GM19193 (cell line): Measurements from ENCODE around the gene AK6.

ENCODE experiments used
- POLR2A ChIP-seq: IDR thresholded peaks from 4 replicates; pipeline ENCODE4 v1.6.1; 2011; ENCODE audit not compliant: insufficient read depth, insufficient read length; ENCODE audit errors: extremely low read depth

Gene AK6

DNA sequence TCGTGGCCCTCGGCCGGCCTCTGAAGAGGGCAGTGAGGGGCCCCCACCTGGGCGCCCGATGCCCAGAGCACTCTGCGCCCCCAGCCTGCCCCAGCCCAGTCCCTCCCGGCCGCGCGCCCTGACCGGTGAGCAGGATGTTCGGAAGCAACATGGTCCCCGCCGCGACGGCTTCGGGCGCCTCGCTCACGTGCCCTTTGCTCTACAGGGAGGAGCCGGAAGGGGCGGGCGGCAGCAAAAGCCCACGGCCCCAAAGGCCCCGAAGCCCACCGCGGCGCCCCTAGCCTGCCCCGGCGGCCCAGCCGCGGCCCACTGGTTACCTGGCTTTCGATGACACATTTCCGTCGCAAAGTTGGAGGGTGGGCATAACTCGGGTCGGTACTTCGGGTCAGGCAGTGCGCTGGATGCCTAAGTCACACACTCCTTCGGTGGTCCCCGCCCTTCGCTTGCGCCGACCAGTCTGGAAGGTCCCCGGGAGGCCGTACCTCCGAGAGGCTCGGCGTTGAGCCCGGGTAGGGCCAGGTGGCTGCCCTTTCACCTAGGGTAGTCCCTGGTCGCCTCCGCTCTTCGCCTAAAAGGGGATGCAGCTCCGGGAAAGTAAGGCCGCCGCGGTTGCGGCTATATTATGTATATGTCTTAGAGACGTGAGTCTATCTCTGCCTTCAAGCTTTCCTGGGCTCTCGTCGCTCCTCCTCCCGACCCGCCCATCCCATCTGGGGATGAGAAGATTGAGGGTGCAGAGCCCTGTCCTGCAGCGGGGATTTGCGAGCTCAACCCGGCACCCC is at the start of gene AK6, which contains the start of the genes RAD17 and TAF9:
AK6 (minus strand) TSS at position 181 of the 782 bp plus-strand sequence; CDS start at position 151, 30 bp downstream.
RAD17 (plus strand) TSS at position 479 of the 782 bp plus-strand sequence. CDS start 2,391 bp downstream, outside the sequence.
TAF9 (minus strand) TSS at position 181 of the 782 bp plus-strand sequence. CDS start 3,783 bp downstream, outside the sequence.
- peak; percentile 91 for TF ChIP-seq POLR2A

DNA sequence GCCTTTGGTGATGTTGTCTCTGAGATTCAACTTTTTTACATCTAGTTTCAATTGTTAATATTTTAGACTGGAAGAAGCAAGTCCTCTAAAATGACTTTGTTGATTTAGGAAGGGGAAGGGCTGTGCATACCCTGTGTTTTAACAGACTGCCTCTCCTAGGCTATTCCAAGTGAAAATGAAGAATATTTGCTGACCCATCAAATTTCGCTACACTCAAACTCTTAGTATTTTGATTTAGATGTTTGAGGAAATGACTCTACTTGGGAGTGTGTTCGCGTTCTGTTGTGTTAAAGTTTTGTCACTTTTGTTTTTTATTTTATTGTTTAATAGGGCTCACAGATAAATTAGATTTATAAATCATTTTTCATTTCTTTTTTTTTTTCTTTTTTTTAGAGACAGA is 49.2 kb upstream of the AK6 start:
- no peak for TF ChIP-seq POLR2A

DNA sequence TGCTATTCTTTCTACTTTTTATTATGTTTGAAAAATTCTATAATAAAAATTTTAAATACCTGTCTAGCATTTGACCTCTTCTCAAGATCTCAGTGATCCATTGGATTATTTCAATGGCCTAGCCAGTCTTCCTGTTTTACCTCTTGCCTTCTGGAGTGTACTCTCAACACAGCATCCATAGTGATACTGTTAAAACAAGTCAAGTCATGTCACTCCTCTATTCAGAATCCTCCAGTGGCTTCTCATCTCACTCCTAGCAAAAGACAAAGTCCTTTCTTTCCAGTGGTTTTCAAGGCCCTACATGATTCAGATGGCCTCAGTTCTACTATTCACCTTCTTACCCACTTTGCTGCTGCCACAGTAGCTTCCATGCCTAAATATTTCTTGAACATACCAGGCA is 47.4 kb upstream of the AK6 start:
- TF ChIP-seq POLR2A, result no peak

- TF ChIP-seq POLR2A, result no peak
These were observed 46.9 kb upstream of the AK6 start for GRCh38 chr5:69416180-69416579.

DNA sequence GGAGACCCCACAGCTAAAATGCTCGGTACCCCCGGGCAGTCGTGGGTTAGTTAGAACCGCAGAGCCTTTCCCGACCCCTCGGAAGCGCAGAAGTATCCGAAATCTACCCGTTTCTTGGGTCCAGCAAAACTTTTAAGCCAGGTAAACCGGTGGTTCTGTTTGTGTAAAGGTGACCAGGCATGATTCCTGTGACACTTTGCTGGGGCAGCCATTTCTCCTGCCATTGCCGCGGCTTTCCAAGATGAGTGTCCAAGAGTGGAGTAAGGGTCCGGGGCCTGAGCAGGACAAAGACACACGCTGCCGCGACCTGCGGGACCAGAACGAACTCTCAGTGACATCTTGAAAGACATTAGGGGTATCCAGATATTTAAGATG is 46.3 kb upstream of the AK6 start:
- TF ChIP-seq POLR2A, result no peak

DNA sequence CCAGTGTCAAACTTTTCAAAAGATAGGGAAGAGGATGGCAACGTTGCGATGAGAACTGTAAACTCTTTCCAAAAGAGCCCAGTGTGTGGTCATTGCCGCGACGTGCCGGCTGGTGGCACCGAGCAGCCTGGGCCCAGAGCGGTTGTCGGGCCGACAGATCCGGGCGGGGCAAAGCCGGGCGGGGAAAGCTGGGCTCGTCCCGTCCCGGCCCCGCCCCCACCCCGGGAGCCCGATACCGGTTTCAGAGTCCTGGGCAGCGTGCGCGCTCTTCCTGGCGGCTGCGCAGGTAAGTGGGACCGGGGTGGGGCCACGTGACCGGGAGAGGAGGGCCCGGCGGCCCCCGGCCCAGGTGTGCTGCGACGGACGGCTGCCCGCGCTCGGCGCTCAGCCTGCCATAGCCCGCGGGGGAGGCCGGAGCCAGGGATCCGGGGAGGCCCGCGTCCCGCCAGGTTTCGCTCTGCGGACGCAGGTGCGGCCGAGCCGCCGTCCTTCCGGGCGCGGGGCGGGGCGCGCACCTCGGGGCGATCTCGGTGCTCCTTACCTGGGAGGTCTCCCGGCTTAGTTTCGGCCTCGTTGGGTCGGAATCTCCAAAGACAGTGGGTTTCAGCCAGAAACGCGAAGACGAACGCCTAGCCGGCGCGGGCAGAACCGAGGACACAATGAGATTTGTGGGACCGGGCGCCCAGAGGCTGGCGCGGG is 45.7 kb upstream of the AK6 start, which contains the start of gene MARVELD2:
MARVELD2 (plus strand) TSS at position 232 of the 699 bp plus-strand sequence. CDS start 4,270 bp downstream, outside the sequence.
- TF ChIP-seq POLR2A, result no peak

GRCh38 chr5:69404659-69405330 is 35.5 kb upstream of the AK6 start:
- no peak for TF ChIP-seq POLR2A

- TF ChIP-seq POLR2A, result no peak
These were observed 9.1 kb upstream of the AK6 start for GRCh38 chr5:69378376-69378775.

- peak; percentile 35 for TF ChIP-seq POLR2A
These were observed 5.7 kb upstream of the AK6 start for GRCh38 chr5:69374911-69375446.

- TF ChIP-seq POLR2A, result no peak
These were observed 3.1 kb upstream of the AK6 start for GRCh38 chr5:69372394-69372793.

DNA sequence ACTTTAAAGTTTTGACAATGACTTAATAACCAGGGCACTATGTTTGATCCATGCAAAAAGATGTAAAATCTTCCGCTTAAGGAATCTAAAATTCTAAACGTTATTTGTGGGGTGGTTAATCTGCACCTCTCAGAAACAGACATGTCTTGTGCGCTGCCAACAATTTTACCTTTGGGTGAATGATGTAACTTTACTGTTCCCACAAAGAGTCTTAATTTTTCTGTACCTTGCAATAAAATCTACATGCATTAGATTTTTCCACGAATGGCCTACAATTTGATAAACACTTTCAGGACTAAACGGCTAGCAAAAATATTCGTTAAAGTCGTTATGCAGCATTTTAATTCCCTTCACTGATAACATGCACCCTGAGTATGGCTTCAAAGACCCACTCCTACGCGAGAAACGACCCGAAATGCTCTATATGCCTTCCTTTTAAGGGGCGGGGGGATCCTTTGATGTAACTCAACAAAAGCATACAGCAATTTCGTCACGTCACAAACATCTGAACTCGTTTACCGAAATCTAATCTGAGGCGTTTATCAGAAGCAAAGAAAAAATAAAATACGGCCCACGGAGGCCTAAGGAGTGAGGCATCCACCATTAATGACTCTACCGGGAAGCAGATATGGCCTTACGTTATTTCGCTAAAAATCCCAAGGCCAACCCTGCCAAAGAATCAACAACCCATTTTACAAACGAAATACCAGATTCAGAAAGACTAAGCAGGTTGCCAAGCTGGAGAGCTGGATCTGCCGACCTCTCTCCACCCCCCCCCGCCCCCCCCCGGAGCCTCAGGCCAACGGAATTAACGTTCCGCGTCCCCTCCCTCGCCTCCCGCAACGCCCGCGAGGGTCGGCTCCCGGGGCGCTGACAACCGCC is 621 bp downstream of the AK6 start:
- no peak for TF ChIP-seq POLR2A

DNA sequence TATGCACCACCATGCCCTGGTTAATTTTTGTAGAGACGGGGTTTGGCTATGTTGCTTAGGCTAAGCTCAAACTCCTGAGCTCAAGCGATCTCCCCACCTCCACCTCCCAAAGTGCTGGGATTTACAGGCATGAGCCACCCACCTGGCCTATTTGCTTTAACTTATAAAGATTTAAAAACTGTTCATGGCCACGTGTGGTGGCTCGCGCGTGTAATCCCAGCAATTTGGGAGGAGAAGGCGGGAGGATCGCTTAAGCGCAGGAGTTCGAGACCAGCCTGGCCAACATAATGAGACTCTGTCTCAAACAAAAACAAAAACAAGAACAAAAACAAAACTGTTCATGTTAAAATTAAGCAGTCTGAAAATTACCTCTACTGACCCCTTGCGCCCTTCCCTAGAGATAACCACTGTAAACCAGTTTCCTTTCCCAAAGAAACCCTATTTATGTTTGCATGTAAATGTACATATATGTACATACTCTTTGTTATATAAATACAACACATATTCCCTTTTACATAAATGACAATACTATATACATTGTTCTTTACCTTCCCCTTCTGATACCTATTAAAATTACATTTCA is 1.5 kb downstream of the AK6 start:
- TF ChIP-seq POLR2A, result no peak

- no peak for TF ChIP-seq POLR2A
These were observed 4.5 kb downstream of the AK6 start for GRCh38 chr5:69364850-69365249.

DNA sequence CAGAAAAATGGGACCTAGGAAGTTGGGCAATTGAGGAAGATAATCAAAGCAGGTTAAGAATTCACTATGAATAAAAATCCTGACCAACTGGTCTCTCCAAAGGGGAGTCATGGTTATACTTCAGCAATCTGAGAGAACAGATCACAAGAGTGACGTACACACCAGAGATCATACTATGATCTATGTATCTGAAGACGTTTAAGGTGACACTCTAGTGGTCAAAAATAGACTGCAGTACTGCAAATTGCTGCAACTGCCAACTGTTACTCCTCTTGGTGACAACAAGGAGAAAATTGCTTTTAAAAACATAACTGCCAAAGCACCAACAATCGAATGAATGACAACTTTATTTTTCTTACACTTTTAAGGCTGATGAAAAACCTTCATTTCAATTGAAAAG is 4.9 kb downstream of the AK6 start:
- TF ChIP-seq POLR2A, result no peak
